CD4-positive, alpha-beta T cell treated with Interleukin-4 for 1 hour (primary cell): Measurements from ENCODE around the gene NACA.
"Not testable (repeated sequence)": the region's sequence is repeated elsewhere in the genome, so short reads cannot be mapped to it uniquely, and the experiment has no call there.

Source experiments
- DNase-seq, 2 donors: peaks; one replicate each; pipeline ENCODE4 v3.0.0-alpha.2; 2020 to 2022

Gene NACA

DNA sequence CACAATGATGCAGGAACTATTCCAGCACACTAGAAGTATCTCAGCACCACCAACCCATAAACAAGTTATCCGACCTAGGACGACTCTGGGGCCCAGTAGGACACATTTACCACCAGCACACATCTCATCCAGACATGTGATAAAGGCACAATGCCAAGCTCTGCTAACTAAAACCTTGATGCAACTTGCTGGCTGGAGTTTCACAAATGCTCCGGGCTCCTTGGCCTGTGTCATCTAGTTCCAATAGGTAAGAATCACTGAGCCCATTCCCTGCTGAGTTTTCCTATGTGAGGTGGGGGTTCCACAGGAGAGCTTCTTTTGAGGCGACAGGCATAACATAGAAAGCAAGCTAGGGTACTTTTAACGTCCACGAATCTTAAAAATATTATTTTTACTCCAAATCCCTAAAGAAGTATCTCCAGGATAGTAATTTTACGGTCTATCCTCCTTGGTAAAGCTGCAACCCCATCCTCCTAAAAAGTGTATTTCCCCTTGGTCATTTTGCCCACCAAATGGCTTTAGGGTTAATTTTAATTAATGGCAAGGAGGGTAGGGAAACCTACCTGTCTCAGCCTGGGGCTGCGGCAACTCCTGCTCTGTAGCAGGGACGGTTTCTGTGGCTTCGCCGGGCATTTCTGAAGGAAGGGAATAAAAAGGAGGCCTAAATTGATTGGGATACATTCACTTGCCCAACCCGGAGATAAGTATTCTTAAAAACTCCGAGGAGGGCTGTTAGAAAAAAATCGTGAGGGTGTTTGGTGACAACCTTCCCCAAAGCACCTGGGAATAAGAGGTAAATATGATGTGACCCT lies 1.0 kb downstream of the NACA start:
- DNase-seq, result peak in 1 of 2 donors; percentile 17

DNA sequence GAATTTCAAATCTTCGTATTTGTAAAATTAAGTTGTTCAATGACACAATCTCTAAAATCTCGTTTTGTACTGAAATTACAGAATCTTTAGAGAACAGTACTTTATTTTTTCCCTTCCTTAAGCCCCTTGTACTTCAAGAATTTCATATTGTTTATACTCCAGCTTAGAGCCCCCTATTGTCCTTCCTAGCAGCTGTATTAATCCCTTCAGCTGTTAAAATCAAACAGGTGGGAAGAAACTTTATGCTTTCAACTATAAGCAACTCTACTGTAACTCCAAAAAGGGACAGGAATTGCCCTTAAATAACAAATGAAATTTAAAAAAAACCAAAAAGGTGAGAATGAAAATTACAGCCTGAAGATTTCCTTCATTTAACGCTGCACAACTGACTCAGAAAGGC lies 1.7 kb downstream of the NACA start:
- no peak for DNase-seq

DNA sequence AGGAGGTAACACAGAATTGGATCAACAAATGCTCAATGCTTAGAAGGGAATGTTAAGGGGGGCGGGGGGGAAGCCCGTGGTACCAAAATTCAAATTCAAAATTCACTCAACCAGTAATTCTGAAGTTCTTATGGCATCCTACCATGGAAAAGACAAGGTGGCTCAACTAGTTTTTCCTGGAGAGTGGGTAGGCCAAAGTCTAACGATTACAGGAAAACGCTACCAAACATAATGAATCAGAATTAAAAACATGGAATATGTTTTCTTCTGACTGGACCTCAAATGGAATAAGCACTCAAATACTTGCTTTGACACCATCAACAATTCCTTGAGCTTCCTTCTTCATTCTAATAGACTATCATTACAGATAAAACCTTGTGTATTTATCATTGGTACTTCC lies 2.3 kb downstream of the NACA start:
- DNase-seq, result no peak

DNA sequence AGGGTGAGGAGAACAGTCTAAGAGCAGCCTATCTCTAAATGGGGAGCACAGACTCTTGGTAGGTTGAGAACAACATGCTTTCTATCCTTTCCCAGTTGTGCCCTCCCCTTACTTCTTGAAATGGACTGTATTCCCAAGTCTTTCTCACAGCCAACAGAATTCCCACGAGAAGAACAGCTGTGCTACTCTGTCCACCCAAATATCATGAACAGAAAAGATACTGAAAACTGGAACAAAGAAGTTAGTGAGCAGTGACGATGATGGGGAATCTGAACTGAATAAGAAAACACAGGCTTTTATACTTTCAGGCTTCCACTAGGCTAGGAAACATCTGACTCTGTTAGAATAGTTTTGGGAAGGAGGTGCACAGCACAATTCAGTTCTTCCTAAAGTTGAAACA lies 3.4 kb downstream of the NACA start:
- DNase-seq, result no peak

DNA sequence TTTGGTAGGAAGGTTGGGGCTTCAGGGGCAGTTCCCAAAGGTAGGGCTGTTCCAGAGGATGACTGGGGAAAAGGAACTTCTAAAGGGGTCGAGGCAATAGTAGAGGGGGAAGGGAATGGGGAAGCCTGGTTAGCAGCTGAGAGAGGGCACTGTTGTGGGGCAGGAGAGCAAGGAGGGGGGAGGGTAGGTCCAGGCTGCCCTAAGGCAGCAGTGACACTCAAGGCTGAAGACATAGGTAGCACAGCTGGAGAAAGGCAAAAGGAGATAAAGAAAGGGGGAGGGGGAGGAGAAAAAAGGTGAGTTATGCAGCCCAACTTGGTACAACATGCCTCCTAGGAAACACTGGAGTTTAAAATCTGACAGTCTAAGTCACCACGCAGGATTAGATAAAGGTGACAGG lies 3.9 kb downstream of the NACA start:
- DNase-seq, result no peak

DNA sequence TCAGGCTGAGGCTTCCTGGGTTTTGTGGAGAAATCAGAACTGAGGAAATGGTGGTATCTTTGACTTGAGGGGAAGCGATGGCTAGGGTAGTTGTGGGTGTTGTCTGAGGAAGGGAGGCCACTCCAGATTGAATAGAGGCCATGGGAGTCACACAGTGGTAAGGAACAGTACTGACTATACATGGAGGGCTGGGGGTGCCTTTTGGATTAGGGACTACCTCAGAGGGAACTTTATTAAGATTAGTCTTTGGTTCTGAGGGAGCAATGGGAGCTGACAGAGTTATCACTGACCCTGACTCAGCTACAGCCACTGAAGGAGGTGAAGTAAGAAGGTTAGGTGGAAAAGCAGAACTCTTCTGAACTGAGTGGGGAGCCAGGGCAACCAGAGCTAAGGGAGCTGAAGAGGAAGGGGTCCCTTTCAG lies 4.4 kb downstream of the NACA start:
- peak in 1 of 2 donors; percentile 22 for DNase-seq

DNA sequence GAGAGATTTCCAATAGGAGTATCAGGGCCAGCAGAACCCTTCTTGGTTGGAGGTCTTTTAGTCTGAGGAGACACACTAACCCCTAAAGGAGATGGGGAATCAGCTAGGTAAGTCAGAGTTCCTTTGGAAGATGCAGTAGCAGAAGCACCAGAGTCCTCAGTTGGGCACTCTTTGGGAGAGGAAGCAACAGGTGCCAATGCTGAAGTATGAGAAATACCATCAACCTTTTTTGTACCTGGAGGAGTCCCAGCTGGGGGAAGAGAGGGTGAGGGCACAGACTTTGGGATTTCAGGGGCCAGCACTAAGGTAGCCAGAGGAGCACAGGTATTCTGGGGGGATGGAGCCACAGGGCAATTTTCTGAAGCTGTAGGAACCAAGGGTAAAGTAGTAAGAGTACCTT lies 6.0 kb downstream of the NACA start:
- no peak for DNase-seq

DNA sequence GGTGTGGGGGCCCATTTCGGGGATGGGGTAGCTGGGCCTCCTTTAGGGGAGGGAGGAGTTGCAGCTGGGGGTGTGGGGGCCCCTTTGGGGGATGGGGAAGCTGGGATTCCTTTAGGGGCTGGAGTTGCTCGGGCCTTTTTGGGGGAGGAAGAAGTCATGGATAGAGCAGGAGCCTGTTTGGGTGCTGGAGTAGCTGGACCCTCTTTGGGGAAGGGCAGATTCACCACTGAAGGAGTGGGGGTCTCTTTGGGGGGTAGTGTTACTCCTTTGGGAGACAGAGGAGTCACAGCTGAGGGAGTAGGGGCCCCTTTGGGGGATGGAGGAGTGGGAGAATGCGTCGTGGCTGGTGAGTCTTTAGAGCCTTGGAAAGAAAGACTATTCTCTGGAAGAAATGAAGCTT lies 6.5 kb downstream of the NACA start:
- no peak for DNase-seq

DNA sequence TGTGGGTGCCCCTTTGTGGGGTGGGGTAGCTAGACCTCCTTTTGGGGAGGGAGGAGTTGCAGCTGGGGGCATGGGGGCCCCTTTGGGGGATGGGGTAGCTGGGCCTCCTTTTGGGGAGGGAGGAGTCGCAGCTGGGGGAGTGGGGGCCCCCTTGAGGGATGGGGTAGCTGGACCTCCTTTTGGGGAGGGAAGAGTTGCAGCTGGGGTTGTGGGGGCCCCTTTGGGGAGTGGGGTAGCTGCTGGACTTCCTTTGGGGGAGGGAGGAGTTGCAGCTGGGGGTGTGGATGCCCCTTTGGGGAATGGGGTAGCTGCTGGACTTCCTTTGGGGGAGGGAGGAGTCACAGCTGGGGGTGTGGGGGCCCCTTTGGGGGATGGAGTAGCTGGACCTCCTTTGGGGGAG lies 7.0 kb downstream of the NACA start:
- DNase-seq, result no peak

DNA sequence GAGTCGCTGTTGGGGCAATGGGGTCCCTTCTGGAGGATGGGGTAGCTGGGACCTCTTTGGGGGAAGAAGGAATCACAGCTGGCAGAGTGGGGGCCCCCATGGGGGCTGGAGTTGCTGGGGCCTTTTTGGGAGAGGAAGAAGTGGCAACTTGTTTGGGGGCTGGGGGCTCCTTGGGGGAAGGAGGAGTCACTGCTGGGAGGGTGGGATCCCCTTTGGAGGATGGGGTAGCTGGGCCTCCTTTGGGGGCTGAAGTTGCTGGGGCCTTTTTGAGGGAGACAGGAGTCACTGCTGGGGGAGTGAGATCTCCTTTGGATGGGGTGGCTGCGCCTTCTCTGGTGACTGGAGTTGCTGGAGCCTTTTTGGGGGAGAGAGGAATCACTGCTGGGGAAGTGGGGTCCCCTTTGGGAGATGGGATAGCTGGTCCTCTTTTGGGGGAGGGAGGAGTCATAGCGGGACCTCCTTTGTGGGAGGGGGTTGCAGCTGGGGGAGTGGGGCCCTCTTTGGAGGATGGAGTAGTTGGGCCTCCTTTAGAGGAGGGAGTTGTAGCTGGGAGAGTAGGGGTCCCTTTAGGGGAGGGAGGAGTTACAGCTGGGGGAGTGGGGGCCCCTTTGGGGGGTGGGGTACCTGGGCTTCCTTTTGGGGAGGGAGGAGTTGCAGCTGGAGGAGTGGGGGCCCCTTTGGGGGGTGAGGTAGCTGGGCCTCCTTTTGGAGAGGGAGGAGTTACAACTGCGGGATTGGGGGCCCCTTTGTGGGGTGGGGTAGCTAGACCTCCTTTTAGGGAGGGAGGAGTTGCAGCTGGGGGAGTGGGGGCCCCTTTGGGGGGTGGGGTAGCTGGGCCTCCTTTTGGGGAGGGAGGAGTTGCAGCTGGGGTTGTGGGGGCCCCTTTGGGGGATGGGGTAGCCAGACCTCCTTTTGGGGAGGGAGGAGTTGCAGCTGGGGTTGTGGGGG lies 7.9 kb downstream of the NACA start:
- DNase-seq, result no peak

DNA sequence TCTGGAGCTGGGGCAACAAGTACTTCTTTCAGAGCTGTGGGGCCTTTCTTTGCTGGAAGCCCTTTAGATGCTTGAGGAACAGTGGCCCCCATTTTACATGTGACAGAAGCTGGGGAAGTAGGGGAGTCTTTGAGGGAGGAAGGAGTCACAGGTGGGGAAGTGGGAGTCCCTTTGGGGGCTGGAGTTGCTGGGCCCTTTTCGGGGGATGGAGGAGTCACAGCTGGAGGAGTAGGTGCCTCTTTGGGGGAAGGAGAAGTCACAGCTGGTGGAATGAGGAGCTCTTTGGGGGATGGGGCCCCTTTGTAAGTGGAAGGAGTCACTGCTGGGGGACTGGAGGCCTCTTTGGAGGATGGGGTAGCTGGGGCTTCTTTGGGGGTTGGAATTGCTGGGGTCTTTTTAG lies 8.6 kb downstream of the NACA start:
- DNase-seq, result no peak

DNA sequence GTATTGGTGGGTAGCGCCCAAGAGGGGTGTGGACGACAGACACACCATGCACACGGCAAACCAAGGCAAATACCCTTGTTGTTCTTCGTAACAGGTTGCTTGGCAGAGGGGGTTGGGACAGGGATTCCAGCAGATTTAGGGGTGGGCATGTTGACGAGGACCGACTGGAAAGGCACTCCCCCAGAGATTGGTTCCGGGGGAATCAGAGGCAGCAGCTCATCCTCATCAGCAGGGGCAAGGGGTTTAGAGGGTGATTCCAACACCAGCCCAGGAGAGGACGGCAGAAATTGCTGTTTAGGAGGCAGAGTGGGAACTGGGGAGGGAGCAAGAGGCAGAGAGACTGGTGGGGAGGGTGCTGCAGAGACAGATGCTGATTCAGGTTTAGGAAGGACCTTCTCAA lies 9.3 kb downstream of the NACA start:
- DNase-seq, result no peak

DNA sequence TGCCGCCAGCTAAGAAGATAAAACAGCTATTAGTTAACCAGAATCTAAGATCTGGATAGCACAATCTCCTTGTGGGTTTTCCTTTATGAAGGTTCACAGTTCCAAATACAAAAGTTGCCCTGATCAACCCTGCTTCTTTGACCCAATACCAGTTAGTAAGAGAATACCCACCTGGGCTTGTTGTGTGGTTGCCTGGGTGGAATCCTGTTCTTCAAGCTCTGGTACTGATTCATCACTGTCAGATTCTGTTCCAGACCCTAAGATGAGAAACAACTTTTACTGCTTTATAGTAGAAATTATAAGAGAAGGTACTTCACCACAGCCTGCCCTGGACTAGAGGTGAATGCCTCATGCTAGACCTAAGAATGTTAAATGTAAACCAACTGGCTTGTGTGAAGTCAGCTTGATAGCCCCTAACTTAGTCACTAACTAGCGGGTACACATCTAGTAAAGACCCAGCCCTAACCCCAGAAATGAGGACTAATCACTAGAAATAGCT lies 10.6 kb downstream of the NACA start:
- DNase-seq, result no peak

DNA sequence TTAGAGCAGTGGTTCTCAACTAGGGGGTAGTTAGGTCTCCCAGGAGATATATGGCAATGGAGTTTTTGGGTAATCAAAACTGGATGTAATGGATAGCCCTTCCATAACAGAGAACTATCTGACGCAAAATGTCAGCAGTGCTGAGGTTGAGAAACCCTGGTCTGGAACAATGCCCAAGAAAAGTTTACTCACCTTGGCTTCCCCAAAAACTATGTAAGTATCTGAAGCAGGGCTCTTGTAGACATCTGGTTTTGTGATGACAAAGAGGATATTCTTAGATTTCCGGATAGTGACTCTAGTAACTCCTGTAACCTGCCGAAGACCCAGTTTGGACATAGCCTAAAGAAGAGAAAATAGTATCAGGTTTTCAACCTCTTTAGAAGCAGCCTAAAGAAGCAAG lies 11.8 kb downstream of the NACA start:
- DNase-seq, result no peak

DNA sequence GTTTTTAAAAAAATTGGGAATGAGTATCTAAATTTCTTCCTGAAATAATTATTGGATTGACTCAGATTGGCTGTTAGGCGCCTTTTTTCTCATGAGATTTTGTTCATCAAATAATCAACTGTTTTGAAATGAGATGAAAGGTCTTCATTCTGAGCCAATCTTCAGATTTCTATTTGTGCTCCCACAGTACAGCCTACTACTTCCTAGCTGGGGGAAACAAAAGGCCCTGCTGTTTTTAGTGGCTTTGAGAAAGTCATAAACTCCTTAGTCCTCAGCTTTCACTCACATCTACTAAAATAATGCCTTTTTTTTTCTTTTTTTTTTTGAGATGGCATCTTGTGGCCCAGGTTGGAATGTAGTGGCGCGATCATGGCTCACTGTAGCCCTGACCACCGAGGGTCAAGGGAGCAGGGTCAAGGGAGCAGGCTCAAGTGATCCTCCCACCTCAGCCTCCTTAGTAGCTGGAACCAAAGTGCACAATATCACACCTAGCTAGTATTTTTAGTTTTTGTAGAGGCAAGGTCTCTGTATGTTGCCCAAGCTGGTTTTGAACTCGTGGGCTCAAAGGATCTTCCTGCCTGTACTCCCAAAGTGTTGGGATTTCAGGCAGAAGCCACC lies 15.2 kb downstream of the NACA start:
- DNase-seq, result no peak

DNA sequence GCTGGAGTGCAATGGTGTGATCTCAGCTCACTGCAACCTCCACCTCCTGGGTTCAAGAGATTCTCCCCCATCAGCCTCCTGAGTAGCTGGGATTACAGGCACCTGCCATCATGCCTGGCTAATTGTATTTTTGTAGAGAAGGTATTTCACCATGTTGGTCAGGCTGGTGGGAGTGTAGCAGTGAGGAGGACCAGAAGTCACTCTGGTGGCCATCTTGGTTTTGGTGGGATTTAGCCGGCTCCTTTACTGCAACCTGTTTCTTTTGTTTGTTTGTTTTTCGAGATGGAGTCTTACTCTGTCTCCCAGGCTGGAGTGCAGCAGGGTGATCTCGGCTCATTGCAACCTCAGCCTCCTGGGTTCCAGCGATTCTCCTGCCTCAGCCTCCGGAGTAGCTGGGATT lies 20.6 kb downstream of the NACA start:
- not testable (repeated sequence) for DNase-seq

DNA sequence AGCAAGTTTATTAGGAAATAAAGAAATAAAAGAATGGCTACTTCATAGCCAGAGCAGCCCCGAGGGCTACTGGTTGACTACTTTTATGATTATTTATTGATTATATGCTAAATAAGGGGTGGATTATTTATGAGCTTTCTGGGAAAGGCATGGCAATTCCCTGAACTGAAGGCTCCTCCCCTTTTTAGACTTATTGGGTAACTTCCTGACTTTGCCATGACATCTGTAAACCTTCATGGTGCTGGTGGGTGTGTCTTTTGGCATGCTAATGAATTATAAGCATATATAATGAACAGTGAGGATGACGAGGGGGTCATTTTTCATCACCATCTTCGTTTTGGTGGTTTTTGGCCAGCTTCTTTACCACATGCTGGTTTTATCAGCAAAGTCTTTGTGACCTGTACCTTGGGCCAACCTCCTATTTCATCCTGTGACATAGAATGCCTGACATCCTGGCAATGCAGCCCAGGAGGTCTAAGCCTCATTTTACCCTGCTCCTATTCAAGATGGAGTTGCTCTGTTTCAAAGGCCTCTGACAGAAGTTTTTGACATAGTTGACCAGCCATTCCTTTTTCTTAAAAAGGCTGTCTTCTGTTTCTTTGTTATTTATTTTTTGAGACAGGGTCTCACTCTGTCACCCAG lies 26.0 kb downstream of the NACA start:
- no peak for DNase-seq

DNA sequence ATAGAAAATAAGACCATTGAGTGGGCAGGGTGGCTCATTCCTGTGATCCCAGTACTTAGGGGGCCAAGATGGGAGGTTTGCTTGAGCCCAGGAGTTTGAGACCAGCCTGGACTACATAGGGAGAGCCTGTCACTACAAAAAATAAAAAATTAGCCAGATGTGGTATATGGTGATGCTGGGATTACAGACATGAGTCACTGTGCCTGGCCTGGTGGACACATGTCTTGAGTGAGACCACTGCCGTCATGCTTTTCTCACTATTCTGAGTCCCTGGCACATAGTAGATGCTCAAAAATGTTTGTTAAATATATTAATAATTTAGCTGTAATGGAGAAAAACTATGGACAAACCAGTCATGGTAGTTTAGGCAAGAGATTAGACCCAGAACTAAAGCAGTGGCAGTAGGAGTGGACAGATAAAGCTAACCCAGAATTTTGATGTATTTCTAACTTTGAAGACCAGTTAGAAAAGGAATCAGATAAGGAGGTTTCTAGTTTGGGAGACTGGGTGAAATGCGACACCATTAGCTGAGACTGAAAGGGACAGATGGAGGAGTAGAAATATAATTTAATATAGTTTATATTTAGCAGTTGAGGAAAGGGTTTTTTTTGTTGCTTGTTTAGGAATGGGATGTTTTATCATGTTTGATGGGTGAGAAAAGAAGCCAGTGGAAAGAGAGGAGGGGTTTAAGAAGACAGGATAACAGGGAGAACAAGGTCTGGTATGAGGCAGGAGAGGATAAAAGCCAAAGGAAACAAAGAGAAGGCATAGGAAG lies 29.6 kb downstream of the NACA start:
- no peak for DNase-seq

DNA sequence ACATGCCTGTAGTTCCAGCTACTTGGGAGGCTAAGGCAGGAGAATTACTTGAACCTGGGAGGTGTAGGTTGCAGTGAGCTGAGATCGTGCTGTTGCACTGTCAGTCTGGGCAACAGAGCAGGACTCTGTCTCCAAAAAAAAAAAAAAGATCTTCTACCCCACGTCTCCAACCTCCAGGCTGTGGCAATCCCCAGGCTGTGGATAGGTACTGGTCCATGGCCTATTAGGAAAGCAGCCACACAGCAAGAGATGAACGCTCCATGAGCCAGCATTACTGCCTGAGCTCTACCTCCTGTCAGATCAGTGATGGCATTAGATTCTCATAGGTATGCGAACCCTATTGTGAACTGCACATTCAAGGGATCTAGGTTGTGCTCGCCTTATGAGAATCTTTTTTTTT lies 30.9 kb downstream of the NACA start:
- no peak for DNase-seq

DNA sequence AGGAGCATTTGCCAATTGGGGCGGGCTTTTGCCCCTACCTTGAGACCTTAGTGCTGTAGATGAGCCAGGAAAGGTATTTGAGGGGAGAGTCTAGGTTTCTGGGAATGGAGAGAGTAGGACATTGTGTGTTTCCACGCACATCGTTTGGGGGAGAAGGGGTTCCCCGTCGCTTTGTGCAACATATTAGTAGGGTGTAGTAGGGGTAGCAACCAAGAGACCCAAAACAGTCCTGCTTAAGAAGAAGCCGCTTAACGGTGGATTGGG lies 36.3 kb downstream of the NACA start:
- no peak for DNase-seq

DNA sequence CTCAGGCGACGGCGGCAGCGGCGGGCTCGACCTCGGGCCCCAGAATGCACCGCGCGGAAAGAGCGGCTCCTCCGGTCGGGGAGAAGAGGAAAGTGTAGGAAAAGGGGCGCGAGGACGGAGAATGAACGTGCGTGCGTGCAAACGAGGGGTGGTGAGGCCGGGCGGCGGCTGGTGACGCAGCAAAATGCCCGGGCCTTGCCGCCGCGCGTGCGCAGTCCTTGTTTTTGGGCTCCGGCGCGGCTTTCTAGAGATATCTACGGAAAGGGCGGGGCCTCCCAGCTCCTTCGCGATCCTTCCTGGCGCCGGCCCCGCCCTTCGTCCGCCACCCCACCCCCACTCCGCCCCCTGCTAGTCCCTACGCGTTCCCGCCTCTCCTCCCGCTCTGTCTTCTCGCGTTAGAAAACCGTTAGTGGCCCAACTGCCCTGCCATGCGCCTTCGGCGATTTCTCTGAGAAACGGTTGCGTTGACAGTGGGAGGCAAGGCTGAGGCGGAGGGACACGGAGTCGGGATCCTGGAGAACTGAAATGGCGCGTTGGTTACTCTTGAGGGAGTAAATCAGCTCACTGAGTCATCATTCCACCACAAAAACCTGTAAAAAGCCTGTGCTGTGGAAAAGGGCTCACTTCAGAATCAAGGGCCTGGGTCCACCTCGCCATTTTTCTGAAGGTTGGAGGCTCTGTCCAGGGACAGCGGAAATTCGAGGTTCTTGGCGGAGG lies 36.8 kb downstream of the NACA start, which contains the start of gene PTGES3:
PTGES3 (minus strand) TSS at position 156 of the 717 bp plus-strand sequence. CDS start 285 bp downstream, outside the sequence.
- peak; percentile 98 for DNase-seq
